ENCODE results near the gene COPS7B.

GRCh38 chr2:231743376-231744116 lies 42.7 kb upstream of the COPS7B start:
- TF ChIP-seq CTCF (conservative IDR thresholded peaks at IDR 0.05 in 1 of 2, IDR thresholded peaks at IDR 0.05 in 1 of 2; ENCODE audit: low read depth in 1 of 2, low read length in 2 of 2) (no peak), EZH2 (IDR thresholded peaks at IDR 0.05; ENCODE audit: low read length, missing control alignments) (no peak)
